ENCODE data around the gene MYMX. TPM values are rescaled to one million over a fixed set of nuclear protein-coding genes. Genes with fewer than 3 reads are reported as not detected.
A peak's percentile ranks its signal among the peaks of the same experiment; 100 is the strongest.

The MYMX gene
- total and polyA plus RNA-seq, 2 of the 13 experiments (the other 11 are each of a cell fraction or from before 2014, with no cell fraction given) = not detected

- no peak for TF ChIP-seq TRIM22 (IDR thresholded peaks at IDR 0.05)
- no peak for TF ChIP-seq CBX1 (IDR thresholded peaks at IDR 0.05; ENCODE audit: low read depth)
- TF ChIP-seq ZMYM4 (CRISPR knock-in tag; IDR thresholded peaks at IDR 0.05) = peak; percentile 63; the same call in 1 of the 2 replicates
- TF ChIP-seq KDM5A (IDR thresholded peaks at IDR 0.05; ENCODE audit: borderline replicate concordance, low read length) = no peak
- TF ChIP-seq ELF4 (CRISPR knock-in tag; IDR thresholded peaks at IDR 0.05; ENCODE audit: borderline replicate concordance) = no peak
- peak; percentile 66; the same call in 1 of the 2 replicates for TF ChIP-seq ZNF331 (CRISPR knock-in tag; IDR thresholded peaks at IDR 0.05)
- TF ChIP-seq FOXC1 (CRISPR knock-in tag; IDR thresholded peaks at IDR 0.05; ENCODE audit: borderline replicate concordance) = peak; percentile 76; the same call in 1 of the 2 replicates
- TF ChIP-seq REL (CRISPR knock-in tag; conservative IDR thresholded peaks at IDR 0.05) = no peak
- peak; percentile 81; the same call in 1 of the 2 replicates for TF ChIP-seq ZSCAN25 (CRISPR knock-in tag; IDR thresholded peaks at IDR 0.05)
- TF ChIP-seq CSRNP1 (CRISPR knock-in tag; IDR thresholded peaks at IDR 0.05) = no peak
- TF ChIP-seq PREB (CRISPR knock-in tag; IDR thresholded peaks at IDR 0.05) = no peak
- no peak for TF ChIP-seq GMEB2 (CRISPR knock-in tag; IDR thresholded peaks at IDR 0.05; ENCODE audit: low read depth)
- no peak for TF ChIP-seq ZFP82 (CRISPR knock-in tag; IDR thresholded peaks at IDR 0.05; ENCODE audit: borderline replicate concordance)
- no peak for TF ChIP-seq ZNF431 (CRISPR knock-in tag; IDR thresholded peaks at IDR 0.05; ENCODE audit: borderline replicate concordance, low read depth)
- peak; percentile 25; the same call in 1 of the 2 replicates for TF ChIP-seq CREB1 (IDR thresholded peaks at IDR 0.05)
- no peak for TF ChIP-seq CREB1 (CRISPR knock-in tag; IDR thresholded peaks at IDR 0.05)
- peak; percentile 78 for TF ChIP-seq MED1 (CRISPR knock-in tag; IDR thresholded peaks at IDR 0.05)
- no peak for TF ChIP-seq CSRNP2 (CRISPR knock-in tag; conservative IDR thresholded peaks at IDR 0.05; ENCODE audit: low read depth)
- peak; percentile 54; the same call in 1 of the 2 replicates for TF ChIP-seq SMC3 (IDR thresholded peaks at IDR 0.05; ENCODE audit: low read length)
- TF ChIP-seq ZNF790 (CRISPR knock-in tag; IDR thresholded peaks at IDR 0.05; ENCODE audit: borderline replicate concordance) = no peak
- no peak for TF ChIP-seq ZNF496 (CRISPR knock-in tag; IDR thresholded peaks at IDR 0.05; ENCODE audit: insufficient replicate concordance)
- peak; percentile 67; the same call in 1 of the 2 replicates for TF ChIP-seq FLYWCH1 (CRISPR knock-in tag; IDR thresholded peaks at IDR 0.05)
- 0 out of 2 replicates have a peak, but pooled peaks have one; percentile 35 for TF ChIP-seq ARNT2 (CRISPR knock-in tag; IDR thresholded peaks at IDR 0.05; ENCODE audit: low read depth)
These were observed 4.7 kb downstream of the MYMX start (continued) for GRCh38 chr6:44221291-44221960.
